GM12874 (cell line): ENCODE measurements around the gene PSPH.

Experiments used
- TF ChIP-seq, protein P1 (sequence below): IDR thresholded peaks from 2 replicates; pipeline ENCODE4 v1.5.1; 2011; ENCODE audit warnings: low read depth, mild to moderate bottlenecking, control low read depth, low read length, moderate library complexity; ENCODE audit not compliant: insufficient read depth

PSPH gene

GRCh38 chr7:56063500-56063881 lies 12.2 kb upstream of the PSPH start:
- TF ChIP-seq, protein P1, sequence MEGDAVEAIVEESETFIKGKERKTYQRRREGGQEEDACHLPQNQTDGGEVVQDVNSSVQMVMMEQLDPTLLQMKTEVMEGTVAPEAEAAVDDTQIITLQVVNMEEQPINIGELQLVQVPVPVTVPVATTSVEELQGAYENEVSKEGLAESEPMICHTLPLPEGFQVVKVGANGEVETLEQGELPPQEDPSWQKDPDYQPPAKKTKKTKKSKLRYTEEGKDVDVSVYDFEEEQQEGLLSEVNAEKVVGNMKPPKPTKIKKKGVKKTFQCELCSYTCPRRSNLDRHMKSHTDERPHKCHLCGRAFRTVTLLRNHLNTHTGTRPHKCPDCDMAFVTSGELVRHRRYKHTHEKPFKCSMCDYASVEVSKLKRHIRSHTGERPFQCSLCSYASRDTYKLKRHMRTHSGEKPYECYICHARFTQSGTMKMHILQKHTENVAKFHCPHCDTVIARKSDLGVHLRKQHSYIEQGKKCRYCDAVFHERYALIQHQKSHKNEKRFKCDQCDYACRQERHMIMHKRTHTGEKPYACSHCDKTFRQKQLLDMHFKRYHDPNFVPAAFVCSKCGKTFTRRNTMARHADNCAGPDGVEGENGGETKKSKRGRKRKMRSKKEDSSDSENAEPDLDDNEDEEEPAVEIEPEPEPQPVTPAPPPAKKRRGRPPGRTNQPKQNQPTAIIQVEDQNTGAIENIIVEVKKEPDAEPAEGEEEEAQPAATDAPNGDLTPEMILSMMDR, result no peak

GRCh38 chr7:56062382-56062781 lies 11.1 kb upstream of the PSPH start:
- TF ChIP-seq, protein P1, result no peak

- TF ChIP-seq, protein P1, result no peak
Observed at GRCh38 chr7:56053993-56054392, 2.7 kb upstream of the PSPH start.

DNA sequence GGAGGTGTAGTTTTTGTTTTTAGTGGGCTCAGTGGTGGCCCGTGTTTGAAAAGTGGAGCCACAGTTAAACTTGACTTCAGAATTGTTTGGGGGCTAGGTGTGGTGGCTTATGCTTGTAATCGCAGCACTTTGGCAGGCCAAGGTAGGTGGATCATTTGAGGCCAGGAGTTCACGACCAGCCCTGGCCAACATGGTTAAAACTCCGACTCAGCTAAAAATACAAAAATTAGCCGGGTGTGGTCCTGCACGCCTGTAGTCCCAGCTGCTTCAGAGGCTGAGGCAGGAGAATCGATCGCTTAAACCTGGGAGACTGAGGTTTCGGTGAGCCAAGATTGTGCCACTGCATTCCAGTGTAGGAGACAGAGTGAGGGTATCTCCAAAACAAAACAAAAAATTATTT lies 2.1 kb upstream of the PSPH start:
- TF ChIP-seq, protein P1, result no peak

GRCh38 chr7:56051053-56051338 lies 248 bp downstream of the PSPH start:
- TF ChIP-seq, protein P1, result no peak

DNA sequence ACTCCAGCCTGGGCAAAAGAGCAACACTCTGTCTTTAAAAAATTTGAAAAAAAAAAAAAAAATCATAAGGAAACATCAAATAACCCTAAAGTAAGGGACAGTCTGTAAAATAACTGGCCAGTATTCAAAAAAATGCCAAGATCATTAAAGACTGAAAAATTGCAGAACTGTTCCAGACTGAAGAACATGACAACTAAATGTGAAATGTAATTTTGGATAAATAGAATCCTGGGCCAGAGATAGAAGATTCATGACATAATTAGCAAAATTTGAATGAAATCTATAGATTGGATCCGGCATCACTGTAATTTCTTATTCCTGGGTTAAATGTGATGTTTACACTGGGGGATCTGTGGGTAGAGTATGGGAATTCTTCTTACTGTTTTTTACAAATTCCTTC lies 3.0 kb downstream of the PSPH start:
- TF ChIP-seq, protein P1, result no peak

DNA sequence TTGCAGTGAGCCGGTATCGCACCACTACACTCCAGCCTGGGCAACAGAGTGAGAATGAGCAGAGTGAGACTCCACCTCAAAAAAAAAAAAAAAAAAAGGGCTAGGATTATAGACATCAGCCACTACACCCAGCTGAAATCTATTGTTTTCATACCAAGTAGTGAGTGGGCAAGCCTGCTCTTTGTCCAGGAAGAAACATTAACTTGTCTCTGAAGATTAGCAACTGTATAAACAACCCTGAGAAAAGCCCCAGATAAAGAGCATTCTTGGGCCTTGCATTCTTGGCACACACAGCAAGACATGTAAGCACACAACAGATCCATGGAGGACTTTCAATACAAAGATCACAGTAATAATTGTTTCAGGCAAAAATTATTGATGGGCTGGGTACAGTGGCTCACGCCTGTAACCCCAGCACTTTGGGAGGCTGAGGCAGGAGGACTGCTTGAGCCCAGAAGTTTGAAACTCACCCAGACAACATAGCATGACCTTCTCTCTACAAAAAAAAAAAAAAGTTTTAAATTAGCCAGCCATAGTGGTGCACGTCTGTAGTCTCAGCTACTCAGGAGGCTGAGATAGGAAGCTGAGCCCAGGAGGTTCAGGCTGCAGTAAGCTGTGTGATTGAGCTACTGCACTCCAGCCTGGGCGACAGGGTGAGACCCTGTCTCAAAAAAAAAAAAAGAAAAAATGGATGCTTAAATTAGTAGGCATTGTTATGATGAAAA lies 4.4 kb downstream of the PSPH start:
- TF ChIP-seq, protein P1, result no peak
